ENCODE measurements around the gene MAGEF1.

Gene MAGEF1

GRCh38 chr3:184669578-184669977, 42.3 kb downstream of the MAGEF1 start:
- in situ Hi-C loops (cut with MboI; ENCODE audit: low pct_unique_long_range_greater_than_20kb, low sequenced_read_pairs, unreplicated experiment), result no loop called here
- TF ChIP-seq, protein P1, sequence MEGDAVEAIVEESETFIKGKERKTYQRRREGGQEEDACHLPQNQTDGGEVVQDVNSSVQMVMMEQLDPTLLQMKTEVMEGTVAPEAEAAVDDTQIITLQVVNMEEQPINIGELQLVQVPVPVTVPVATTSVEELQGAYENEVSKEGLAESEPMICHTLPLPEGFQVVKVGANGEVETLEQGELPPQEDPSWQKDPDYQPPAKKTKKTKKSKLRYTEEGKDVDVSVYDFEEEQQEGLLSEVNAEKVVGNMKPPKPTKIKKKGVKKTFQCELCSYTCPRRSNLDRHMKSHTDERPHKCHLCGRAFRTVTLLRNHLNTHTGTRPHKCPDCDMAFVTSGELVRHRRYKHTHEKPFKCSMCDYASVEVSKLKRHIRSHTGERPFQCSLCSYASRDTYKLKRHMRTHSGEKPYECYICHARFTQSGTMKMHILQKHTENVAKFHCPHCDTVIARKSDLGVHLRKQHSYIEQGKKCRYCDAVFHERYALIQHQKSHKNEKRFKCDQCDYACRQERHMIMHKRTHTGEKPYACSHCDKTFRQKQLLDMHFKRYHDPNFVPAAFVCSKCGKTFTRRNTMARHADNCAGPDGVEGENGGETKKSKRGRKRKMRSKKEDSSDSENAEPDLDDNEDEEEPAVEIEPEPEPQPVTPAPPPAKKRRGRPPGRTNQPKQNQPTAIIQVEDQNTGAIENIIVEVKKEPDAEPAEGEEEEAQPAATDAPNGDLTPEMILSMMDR (IDR thresholded peaks at IDR 0.05; ENCODE audit: extremely low read depth, insufficient read depth, missing control alignments), result no peak
- no peak for DNase-seq (ENCODE audit: low spot score)

- TF ChIP-seq, protein P1 (IDR thresholded peaks at IDR 0.05; ENCODE audit: extremely low read depth, insufficient read depth, missing control alignments), result no peak
- in situ Hi-C loops (cut with MboI; ENCODE audit: low pct_unique_long_range_greater_than_20kb, low sequenced_read_pairs, unreplicated experiment), result no loop called here
- DNase-seq (ENCODE audit: low spot score), result no peak
Measured at GRCh38 chr3:184666442-184666841, 45.4 kb downstream of the MAGEF1 start.

DNA sequence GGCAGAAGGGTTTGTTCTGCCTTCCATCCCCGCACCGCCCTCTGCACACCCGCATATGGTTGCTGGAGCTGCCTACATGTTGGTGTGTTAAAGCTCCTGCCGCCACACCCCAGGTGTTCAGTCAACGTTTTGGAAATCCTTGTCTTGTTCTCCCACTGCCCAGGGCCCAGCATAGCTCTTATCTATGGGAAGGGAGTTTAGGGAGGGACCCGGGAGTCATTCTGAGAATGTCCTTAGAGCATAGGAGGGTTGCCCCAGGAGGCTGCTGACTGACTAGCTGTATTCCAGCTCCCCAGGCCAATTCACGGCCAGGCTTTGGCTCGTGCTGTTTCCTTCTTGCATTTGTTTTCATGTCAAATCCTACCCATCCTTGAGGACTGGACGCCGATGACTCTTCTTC, 46.8 kb downstream of the MAGEF1 start:
- TF ChIP-seq, protein P1 (IDR thresholded peaks at IDR 0.05; ENCODE audit: extremely low read depth, insufficient read depth, missing control alignments), result no peak
- in situ Hi-C loops (cut with MboI; ENCODE audit: low pct_unique_long_range_greater_than_20kb, low sequenced_read_pairs, unreplicated experiment), result no loop called here
- DNase-seq (ENCODE audit: low spot score), result no peak

- no peak for DNase-seq (ENCODE audit: low spot score)
- in situ Hi-C loops (cut with MboI; ENCODE audit: low pct_unique_long_range_greater_than_20kb, low sequenced_read_pairs, unreplicated experiment), result no loop called here
- TF ChIP-seq, protein P1 (IDR thresholded peaks at IDR 0.05; ENCODE audit: extremely low read depth, insufficient read depth, missing control alignments), result no peak
Measured at GRCh38 chr3:184663756-184664155, 48.1 kb downstream of the MAGEF1 start.

DNA sequence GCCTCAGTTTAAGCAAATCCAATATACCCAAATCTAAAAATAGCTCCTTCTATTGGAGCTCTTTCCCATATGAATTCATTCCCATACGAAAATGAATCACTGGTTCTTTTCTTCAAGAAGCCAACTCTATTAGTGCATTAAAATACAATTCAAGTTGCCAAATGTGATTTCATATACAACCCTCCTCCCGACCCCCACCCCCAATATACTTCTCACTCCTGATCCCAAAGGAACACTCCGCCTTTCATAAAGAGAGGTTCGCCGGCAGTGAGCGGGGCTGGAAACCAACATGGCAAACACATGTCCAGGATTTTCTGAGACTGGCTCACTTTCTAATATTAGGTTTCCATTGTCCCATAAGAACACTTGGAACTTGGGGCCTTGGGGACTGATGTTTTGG, 48.5 kb downstream of the MAGEF1 start:
- TF ChIP-seq, protein P1 (IDR thresholded peaks at IDR 0.05; ENCODE audit: extremely low read depth, insufficient read depth, missing control alignments), result no peak
- in situ Hi-C loops (cut with MboI; ENCODE audit: low pct_unique_long_range_greater_than_20kb, low sequenced_read_pairs, unreplicated experiment), result no loop called here

GRCh38 chr3:184662187-184662586, 49.7 kb downstream of the MAGEF1 start:
- TF ChIP-seq, protein P1 (IDR thresholded peaks at IDR 0.05; ENCODE audit: extremely low read depth, insufficient read depth, missing control alignments), result no peak

More for the DNA sequence above, 48.5 kb downstream of the MAGEF1 start:
- DNase-seq (ENCODE audit: low spot score), result no peak

DNA sequence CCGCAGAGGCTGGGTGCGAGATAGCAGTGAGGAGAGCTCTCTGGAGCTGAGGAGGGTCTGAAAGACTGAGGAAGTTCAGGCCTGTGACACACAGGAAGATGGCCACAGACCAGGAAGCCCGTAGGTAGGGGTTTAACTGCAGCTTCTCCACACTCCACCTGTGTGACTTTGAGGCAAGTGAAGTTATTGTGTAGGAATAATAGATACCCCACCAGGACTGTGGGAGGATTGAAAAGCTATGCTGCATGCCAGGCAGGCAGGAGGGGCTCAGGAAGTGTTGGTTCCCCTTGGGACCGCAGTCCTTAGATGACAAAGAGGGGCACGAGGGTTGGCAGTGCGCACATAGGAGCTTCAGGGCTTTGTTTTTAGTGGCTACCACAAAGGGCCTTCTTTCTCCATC, 50.9 kb downstream of the MAGEF1 start:
- DNase-seq (ENCODE audit: low spot score), result no peak
- TF ChIP-seq, protein P1 (IDR thresholded peaks at IDR 0.05; ENCODE audit: extremely low read depth, insufficient read depth, missing control alignments), result no peak
- in situ Hi-C loops (cut with MboI; ENCODE audit: low pct_unique_long_range_greater_than_20kb, low sequenced_read_pairs, unreplicated experiment), result no loop called here

More at GRCh38 chr3:184662187-184662586, 49.7 kb downstream of the MAGEF1 start:
- in situ Hi-C loops (cut with MboI; ENCODE audit: low pct_unique_long_range_greater_than_20kb, low sequenced_read_pairs, unreplicated experiment), result no loop called here
- no peak for DNase-seq (ENCODE audit: low spot score)

All from GM13977 (cell line).